NCI-H460 (cell line): ENCODE measurements around the gene PRR19. TPM values are rescaled to one million over a fixed set of nuclear protein-coding genes. Genes with fewer than 3 reads are reported as not detected.

Source experiments
- DNase-seq: peaks from one replicate; pipeline ENCODE4 v3.0.0-alpha.2; 2016; ENCODE audit warnings: low read depth; ENCODE audit errors: extremely low read depth
- total RNA-seq: library from RNA; depleted of rRNA; stranded (reverse); fragments of >200 nt; shearing (Covaris generic); gene quantifications from 2 replicates; pipeline ENCODE4 v1.2.3, GENCODE V29; 2014

Gene PRR19
- total RNA-seq, 1 experiment from 2014 or later: 0.35 TPM

DNA sequence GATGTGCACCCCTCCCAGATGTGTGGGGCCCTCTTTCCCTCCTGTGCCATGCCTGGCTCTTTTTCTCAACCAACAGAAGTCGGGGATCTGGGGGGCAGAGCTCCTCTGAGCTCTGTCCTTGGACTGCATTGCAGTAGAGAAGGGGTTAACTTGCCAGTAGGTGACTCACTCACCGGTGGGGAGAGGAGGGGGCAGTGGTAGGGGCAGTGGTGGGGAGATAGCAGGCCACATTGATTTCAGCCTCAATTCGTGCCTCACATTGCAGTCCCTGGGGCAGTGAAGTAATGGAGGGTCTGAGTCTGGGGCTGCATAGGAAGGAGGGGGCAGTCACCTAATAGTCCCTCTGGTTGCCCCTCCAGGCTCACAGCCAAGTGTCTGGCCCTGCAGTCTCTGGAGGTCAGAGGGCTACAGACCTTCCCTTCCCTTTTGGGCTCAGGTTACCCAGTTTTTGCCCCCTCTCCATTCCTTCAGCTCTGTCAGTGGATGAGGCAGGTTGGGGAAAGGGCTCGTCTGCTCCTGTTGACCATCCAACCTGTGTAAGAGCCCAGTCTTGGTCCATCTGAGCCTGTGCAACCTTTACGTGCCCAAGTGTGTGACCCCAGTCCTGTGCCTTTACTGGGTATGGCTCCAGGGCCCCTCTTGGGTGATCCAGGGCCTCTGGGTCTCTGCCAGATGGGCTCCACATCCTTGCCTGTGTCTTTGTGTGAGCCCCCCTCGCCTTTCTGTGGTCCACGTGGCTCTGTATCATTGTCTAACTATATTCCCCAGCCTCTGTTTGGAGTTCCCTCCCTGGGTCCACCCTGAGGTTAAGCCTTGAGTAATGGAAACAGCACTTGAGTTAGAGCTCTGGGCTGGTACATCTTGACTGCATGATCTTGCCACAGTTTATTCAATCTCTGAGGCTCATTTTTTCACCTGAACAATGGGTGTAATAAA is 19.8 kb upstream of the PRR19 start:
- DNase-seq: no peak

DNA sequence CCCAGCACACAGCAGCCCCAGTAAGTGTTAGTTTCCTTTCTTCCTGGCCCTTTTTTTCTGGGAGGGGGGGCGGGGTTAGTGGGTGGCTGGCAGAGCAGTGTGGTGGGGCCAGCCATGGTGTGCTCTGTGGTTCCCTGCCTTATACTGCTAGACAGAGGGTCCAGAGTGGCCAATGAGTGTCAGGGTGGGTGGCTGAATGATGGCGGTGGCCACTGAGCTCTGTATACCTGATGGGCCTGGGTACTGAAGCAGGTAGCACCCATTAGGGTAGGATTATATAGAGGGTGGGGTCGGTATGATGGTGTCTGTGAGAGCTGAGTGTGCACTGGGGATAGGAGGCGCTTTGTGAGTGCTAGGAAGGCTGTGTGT is 19.1 kb upstream of the PRR19 start:
- DNase-seq: no peak

DNA sequence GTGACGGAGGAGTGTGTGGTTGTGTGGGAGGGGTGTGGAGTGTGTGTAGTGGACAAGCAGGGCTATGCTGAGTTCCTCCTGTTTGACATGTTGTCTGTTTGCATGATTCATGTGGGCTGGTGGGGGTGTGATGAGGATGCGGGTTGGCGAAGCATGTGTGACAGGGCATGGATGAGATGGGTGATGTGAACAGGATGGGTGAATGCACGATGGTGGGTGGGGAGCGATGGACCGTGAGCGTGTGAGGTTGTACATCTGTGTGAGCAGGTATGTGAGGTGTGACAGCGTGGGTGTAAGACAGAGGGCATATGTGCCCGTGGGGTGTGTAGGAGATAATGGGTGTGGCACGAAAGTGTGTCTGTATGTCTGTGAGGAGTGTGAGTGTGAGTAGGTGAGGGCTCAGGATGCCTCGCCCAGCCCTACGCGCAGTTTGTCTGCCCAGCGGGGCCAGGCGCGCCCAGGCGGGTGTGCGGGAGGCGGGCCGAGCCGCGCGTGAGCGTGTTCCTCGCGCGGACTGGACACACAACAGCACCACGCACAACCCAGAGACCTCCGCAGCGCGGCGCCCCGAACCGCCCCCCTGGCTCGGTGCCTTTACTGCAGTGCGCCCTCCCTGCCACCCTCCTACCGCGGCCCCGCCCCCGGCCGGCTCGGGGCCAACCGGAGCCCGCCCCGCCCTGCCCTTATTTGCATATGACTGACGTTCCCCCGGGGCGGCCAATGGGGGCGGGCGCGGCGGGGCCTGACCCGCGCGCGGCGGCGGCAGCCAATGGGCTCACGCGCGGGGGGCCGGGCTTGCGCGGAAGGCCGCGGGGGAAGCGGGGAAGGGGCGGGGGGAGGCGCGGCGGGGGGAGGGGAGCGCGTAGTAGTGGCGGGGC is 18.5 kb upstream of the PRR19 start:
- peak; percentile 85 for DNase-seq

DNA sequence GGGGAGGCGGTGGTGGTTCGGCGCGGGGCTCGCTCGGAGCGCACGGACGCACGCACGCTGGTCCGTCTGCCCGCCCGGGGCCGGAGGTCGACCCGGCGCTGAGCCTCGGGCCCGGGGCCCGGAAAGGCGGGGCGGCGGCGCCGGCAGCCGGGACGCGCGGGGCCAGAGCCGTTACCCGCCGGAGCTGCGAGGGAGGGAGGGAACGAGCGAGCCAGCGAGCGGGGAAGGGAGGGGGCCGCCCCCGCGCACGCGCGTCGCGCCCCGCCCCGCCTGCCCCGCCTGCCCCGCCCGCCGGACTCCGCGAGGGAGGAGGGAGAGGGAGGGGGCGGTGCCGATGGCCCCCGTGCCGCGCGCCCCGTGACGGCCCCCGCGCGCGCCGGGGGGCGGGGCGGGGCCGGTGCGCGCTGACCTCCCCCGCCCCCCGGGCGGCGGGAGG is 17.8 kb upstream of the PRR19 start:
- DNase-seq: peak; percentile 62

DNA sequence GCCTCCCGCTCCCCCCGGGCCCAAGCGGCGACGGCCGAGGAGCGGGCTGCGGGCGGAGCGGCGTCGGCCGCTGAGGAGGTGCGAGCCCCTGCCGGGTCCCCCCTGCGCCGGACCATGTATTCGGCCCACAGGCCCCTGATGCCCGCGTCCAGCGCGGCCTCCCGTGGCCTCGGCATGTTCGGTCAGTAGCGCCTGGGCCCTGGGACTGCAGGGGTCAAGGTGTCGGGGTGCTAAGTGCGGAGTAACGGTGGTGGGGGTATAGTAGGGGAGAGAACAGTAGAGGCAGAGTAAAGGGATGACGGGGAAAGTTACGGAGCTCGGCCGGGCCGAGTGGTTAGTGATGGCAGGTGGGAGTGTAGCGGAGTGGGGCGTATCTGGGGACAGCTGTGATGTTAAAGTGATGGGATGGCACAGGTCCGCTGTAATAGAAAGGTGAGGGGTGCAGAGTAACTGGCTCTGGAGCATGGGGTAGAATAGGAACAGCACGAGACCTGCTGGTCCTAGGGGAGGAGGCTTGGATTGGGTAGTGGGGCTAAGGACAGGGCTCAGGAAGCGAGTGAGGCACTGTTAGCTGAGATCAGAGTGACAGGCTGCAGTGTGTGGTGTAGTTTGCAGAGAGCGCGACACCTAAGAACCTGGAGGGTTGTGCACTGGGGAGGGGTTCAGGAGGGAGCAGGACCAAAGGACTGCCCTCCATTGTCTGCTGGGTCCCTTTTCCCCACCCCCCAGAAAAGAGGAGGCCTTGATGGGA is 17.2 kb upstream of the PRR19 start:
- DNase-seq: no peak

DNA sequence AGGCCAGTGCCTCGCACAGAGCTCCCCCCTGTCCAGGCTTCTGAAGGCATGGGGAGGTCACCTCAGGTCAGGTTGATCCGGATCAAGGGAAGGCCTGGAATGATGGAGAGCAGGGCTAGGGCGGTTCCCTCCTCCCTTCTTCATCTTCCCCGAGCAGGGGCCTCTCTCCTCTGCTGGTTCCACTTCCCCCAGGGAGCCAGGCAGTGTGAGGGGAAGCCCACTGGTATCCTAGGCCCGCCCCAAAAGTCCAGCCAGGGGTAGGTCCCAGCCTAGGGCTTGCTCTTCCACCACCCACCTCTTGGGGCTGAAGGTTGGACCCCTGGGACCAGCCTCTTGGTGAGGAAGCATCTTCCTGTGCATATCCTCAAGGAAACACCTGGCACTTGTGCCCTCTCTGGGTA is 16.4 kb upstream of the PRR19 start:
- no peak for DNase-seq

DNA sequence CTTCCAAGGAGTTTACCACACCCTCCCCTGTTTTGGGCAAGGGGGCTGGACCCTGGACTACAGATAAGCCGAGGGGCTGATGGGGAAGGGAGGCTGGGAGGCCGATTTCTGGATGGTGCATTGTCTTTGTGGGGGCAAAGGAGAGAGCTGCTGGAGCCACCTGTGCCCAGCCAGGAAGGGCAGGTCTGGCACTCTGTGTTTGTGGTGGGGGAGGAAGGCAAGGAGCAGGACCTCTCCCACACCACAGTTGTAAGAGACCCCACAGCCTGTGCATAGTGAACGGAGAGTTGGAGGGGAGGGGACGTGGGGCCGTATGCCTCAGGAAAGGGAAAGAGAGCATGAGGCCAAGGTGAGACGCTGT is 16.0 kb upstream of the PRR19 start:
- DNase-seq: no peak

DNA sequence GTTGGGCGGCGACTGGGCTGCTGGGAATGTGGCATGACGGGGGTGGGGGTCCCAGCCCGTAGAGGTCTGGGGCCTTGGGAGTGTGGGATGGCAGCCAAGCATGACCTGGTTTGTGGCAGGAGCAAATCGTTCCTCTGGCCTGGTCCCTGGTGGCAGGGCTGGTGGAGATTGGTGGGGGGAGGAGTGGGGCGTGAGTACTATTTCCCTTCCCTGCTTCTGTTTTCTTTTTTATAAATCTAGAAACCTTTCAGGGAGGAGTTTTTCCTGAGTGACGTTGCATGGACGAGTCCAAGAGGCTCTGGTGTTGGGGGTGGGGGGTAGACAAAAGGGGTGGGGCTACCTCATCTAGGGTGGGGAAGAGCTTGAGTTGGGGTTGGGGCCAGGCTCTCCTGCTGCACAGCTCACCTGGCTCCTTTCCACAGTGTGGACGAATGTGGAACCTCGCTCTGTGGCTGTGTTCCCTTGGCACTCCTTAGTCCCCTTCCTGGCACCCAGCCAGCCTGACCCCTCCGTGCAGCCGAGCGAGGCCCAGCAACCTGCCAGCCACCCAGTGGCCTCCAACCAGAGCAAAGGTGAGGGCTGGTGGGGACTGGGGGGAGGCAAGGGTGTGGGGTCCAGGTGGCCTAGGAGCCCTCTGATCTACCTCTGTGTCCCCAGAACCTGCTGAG is 15.4 kb upstream of the PRR19 start:
- DNase-seq: no peak

DNA sequence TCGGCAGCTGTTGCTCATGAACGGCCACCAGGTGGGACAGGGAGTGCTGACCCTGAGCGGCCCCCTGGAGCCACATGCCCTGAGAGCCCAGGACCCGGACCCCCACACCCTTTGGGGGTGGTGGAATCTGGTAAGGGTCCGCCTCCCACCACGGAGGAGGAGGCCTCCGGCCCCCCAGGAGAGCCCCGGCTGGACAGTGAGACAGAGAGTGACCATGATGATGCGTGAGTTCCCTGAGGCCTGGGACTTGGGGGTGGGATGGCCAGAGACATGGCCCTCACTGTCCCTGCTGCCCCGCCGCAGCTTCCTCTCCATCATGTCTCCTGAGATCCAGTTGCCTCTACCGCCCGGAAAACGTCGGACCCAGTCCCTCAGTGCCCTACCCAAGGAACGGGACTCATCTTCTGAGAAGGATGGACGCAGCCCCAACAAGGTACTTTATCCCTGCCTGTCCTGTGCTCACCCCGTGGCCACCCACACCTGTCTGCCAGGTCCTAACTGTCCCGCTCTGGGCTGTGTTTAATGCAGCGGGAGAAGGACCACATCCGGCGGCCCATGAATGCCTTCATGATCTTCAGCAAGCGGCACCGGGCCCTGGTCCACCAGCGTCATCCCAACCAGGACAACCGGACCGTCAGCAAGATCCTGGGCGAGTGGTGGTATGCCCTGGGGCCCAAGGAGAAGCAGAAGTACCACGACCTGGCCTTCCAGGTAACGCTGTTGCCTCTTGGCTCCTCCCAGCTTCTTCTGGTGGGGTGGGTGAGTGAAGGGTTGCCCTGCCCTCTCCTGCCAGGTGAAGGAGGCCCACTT is 14.7 kb upstream of the PRR19 start:
- no peak for DNase-seq

DNA sequence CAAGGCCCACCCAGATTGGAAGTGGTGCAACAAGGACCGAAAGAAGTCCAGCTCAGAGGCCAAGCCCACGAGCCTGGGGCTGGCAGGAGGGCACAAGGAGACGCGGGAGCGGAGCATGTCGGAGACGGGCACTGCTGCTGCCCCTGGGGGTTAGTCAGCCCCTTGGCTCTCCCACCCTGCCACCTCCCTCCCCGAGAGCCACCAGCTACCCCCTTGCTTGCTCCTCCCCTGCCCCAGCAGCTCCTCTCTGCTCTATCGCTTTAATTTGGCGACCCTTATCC is 14.2 kb upstream of the PRR19 start:
- no peak for DNase-seq

DNA sequence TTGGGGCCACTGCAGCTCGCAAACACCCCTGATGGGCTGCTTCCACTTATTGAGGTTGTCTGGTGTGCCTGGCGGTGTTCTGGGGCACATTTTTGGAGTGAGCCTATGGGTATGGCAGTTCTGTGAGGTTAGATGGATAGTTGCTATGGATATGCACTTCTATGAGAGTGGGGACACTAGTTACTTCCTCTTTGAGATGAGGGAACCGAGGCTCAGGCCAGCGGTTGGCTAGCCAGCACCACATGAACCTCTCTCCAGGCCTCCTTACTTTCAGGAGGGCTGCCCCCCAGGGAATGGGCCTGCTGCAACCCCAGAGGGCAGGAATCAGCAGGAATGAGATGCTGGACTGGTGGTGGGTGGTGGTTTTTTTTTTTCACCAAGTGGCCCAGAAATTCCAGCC is 13.5 kb upstream of the PRR19 start:
- DNase-seq: no peak

DNA sequence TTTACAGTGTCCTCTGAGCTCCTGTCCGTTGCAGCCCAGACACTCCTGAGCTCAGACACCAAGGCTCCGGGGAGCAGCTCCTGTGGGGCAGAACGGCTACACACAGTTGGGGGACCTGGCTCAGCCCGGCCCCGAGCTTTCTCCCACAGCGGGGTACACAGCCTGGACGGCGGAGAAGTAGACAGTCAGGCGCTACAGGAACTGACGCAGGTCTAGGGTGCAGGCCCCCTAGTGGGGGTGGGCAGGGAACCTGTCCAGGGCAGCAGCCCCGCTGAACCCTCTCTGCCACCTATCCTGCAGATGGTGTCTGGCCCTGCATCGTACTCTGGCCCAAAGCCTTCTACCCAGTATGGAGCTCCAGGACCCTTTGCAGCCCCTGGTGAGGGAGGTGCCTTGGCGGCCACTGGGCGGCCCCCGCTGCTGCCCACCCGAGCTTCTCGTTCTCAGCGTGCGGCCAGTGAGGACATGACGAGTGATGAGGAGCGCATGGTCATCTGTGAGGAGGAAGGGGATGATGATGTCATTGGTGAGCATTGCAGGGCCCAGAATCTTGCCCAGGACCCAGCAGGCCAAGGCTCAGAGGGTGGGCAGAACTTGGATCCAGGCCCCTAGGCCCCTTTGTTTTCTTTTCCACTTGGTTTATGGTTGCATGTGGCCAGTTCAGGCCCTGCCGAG is 12.9 kb upstream of the PRR19 start:
- no peak for DNase-seq

DNA sequence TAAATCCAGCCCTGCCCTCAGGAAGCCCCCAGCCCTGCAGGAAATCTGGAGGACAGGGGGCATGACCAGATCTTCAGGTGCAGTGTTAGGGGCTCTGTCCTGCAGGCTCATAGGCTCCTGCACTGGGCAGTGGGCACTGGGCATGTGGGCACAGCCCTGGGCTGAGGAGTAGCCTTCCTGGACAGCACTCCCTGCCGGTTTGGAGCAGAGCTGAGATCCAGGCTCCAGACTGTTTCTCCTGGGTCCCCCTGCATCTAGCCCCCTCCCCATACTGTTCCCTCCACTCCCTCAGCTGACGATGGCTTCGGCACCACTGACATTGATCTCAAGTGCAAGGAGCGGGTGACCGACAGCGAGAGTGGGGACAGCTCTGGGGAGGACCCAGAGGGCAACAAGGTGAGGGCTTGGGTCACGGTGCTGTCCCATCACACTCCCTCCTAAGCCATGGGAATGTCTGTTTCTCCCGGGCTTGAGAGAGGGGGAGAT is 12.3 kb upstream of the PRR19 start:
- no peak for DNase-seq

DNA sequence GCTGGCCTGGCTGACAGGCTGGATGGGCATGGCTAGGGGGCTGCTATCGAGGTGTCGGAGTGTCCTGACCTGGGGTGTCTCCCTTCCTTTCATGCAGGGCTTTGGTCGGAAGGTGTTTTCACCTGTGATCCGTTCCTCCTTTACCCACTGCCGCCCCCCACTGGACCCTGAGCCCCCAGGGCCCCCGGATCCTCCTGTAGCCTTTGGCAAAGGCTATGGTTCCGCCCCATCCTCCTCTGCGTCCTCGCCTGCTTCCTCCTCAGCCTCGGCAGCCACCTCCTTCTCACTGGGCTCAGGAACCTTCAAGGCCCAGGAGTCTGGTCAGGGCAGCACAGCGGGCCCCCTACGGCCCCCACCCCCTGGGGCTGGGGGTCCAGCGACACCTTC is 11.8 kb upstream of the PRR19 start:
- DNase-seq: no peak

DNA sequence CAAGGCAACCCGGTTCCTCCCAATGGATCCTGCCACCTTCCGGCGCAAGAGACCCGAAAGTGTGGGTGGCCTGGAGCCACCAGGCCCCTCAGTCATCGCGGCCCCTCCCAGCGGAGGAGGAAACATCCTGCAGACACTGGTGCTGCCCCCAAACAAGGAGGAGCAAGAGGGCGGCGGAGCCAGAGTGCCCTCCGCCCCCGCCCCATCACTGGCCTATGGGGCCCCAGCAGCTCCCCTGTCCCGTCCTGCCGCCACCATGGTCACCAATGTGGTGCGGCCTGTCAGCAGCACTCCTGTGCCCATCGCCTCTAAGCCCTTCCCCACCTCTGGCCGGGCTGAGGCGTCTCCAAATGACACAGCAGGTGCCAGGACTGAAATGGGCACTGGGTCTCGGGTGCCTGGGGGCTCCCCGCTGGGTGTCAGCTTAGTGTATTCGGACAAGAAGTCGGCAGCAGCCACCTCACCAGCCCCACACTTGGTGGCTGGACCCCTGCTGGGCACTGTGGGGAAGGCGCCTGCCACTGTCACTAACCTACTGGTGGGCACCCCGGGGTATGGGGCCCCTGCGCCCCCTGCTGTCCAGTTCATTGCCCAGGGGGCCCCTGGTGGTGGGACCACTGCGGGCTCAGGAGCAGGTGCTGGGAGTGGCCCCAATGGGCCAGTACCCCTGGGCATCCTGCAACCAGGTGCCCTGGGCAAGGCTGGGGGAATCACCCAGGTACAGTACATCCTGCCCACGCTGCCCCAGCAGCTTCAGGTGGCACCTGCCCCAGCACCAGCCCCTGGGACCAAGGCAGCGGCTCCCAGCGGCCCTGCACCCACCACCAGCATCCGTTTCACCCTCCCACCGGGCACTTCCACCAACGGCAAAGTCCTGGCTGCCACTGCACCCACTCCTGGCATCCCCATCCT is 11.2 kb upstream of the PRR19 start:
- no peak for DNase-seq

DNA sequence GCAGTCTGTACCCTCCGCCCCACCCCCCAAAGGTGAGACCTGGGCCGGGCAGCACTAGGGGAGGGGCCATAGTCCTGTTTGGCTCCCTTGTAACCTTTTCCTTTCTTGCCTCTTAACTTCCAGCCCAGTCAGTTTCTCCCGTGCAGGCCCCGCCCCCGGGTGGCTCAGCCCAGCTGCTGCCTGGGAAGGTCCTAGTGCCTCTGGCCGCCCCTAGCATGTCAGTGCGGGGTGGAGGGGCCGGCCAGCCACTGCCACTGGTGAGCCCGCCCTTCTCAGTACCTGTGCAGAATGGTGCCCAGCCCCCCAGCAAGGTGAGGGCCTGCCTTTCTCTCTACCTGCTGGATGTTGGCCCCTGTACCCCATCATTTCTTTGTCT is 10.5 kb upstream of the PRR19 start:
- DNase-seq: no peak

DNA sequence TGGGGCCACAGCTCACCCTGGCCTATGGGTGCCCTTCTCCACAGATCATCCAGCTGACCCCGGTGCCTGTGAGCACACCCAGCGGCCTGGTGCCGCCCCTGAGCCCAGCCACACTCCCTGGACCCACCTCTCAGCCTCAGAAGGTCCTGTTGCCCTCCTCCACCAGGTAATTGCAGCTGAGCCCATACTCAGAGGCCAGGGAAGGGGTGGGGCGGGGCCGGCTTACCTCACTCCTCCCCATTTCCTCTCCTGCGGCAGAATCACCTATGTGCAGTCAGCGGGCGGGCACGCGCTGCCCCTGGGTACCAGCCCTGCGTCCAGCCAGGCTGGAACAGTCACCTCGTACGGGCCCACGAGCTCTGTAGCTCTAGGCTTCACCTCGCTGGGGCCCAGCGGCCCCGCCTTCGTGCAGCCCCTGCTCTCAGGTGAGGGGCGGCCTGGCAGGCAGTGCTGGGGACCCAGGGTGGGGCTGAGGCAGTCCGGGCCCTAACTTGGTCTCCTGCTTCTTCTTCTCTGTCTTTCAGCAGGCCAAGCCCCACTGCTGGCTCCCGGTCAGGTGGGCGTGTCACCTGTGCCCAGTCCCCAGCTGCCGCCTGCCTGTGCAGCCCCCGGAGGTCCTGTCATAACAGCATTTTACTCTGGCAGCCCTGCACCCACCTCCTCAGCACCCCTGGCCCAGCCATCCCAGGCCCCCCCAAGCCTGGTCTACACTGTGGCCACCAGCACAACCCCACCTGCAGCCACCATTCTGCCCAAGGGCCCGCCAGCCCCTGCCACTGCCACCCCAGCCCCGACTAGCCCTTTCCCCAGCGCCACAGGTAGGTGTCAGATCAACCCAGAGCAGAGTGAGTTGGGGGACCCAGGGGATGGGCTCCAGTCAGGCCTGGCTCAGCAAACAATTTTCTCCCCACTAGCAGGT is 9.6 kb upstream of the PRR19 start:
- DNase-seq: no peak
